Smooth muscle cell of the brain vasculature (primary cell): Measurements from ENCODE around the gene FBLL1.
"Not testable (repeated sequence)": the region's sequence is repeated elsewhere in the genome, so short reads cannot be mapped to it uniquely, and the experiment has no call there.

ENCODE experiments used
- DNase-seq: peaks from one replicate; pipeline ENCODE4 v3.0.0-alpha.2; 2012; ENCODE audit warnings: low read depth, low spot score

Gene FBLL1

GRCh38 chr5:168528521-168529373, at the start of gene FBLL1:
Gene FBLL1 (plus strand): TSS chr5:168529305. CDS start chr5:168529505, 200 bp downstream.
- DNase-seq: no peak

GRCh38 chr5:168480601-168481000, 48.5 kb upstream of the FBLL1 start:
- no peak for DNase-seq

GRCh38 chr5:168481330-168481788, 47.7 kb upstream of the FBLL1 start:
- no peak for DNase-seq

- no peak for DNase-seq
Observed at GRCh38 chr5:168482361-168482760, 46.7 kb upstream of the FBLL1 start.

GRCh38 chr5:168486136-168486879, 42.8 kb upstream of the FBLL1 start, which contains the start of gene RARS1:
Gene RARS1 (plus strand): TSS chr5:168486471. CDS start chr5:168486499, 28 bp downstream.
- DNase-seq: peak; percentile 83

DNA sequence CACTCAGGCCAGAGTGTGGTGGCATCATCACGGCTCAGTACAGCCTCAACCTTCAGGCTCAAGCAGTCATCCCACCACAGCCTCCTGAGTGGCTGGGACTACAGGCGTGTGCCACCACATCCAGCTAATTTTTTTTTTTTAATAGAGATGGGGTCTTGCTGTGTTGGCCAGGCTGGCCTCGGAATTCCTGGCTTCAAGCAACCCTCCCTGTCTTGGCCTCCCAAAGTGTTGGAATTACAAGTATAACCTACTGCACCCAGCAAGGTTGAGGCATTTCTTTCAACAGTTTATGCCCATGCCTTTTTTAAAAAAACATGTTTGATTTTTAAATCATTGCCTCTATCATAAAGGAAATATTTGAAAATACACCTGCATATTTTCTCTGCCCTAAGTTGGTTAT, 40.0 kb upstream of the FBLL1 start:
- DNase-seq: no peak

DNA sequence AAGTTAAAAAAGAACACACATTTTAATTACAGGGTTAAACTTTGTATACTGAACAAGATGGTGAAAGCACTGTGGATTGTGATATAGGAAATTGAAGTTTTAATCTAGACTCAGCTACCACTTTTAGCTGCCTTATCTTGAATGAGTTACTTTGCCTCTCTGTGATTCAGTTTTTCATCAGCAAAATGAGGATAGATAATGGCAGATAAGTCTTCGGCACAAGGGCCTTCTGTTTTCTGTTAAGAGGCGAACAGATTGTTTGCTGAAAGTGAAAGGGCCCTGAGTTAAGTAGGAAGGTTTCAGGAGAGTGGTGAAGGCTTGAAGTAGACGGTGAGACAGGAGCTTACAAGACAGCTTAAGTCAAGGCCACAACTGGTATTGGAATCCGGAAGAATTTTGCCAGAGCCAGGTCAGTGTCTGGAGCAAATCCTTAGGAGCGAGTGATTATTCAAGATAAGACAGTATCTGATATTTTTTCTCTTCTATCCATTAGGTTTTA, 35.0 kb upstream of the FBLL1 start:
- DNase-seq: no peak

- DNase-seq: no peak
Observed at GRCh38 chr5:168502563-168503237, 26.4 kb upstream of the FBLL1 start.

DNA sequence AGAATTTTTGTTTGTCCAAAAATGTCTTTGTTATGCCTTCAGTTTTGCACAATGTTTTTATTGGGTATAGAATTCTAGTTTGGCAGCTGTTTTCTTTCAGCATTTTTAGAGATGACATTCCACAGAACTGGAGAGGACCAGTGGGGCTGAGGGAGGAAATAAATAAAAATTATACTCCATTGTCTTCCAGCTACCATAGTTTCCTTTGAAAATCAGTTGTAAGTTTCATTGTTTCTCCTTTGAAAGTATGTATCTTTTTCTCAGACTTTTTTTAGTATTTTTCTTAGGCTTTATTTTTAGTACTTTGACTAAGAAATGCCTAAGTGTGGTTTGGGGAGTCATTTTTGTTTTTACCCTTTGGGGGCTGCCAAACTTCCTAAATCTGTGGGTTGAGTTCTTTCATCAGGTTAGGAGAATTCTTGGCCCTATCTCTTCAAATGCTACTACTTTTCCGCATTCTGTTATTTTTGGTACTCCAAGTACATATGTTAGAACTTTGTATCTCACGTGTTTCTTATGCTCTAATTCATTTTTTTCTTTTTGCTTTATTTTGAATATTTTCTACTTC, 15.2 kb upstream of the FBLL1 start:
- DNase-seq: no peak

DNA sequence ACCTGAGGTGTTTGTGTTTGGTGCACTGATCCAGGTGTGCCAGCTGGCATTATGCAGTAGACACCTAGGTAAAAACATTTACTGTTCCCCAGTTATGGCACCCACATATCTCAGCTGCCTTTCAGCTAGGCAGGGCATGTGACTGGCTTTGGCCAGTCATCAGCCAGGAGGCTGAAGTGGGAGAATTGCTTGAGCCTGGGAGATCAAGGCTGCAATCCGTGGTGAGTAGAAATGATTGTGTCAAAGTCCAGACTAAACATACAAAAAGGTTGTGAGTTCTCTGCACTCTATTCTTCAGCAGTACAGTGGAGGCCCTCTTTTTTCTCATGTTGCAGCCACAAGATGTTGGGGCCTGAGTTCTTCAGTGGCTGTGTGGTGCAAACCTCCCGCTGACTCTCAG, 3.2 kb upstream of the FBLL1 start:
- no peak for DNase-seq

DNA sequence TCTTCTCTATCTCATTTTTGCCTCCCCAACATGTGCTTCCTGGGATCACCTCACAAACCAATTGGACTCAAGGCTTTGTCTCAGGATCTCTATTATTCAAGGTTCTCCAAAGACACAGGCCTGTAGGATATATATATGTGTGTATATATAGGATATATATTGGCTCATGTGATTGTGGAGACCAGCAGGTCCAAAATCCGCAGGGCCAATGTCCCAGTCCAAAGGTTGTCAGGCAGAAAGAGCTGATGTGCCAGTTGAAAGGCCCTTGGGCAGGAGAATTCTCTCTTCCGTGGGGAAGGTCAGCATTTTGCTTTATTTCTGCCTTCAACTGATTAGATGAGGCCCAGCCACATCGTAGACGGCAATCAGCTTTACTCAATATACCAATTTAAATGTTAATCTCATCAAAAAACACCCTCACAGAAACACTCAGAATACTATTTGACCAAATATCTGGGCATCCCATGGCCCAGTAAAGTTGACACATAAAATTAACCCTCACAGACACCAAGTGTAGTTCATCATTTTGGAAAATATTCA, 1.3 kb upstream of the FBLL1 start:
- no peak for DNase-seq

- no peak for DNase-seq
Observed at GRCh38 chr5:168529374-168530234, 499 bp downstream of the FBLL1 start.

- DNase-seq: no peak
Observed at GRCh38 chr5:168530621-168531150, 1.6 kb downstream of the FBLL1 start.

DNA sequence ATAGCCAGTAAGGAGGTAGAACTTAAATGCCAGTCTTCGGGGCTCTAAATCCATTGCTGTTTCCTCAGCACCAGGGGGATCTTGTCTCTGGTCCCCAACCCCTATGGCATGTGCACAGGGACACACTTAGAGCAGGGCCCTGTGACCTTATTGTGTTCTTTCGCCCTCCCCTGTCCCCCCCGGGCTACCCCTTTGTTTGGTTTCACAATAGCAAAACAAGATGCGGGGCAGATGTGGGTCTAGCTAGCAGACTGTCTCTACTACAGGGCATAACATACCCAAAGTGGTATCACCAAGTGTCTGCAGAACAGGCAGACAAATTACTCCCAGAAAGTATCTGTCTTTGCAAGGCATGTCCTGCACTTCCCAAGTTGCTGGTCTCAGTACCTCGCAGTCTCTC, 2.1 kb downstream of the FBLL1 start:
- DNase-seq: no peak

GRCh38 chr5:168531987-168532864, 3.1 kb downstream of the FBLL1 start:
- no peak for DNase-seq

GRCh38 chr5:168534351-168534750, 5.2 kb downstream of the FBLL1 start:
- not testable (repeated sequence) for DNase-seq

- DNase-seq: no peak
Observed at GRCh38 chr5:168537176-168537575, 8.1 kb downstream of the FBLL1 start.

GRCh38 chr5:168549554-168549953, 20.4 kb downstream of the FBLL1 start:
- no peak for DNase-seq

GRCh38 chr5:168550656-168551055, 21.6 kb downstream of the FBLL1 start:
- no peak for DNase-seq
